ENCODE measurements around the gene UTY.
"Not testable (repeated sequence)": the region's sequence is repeated elsewhere in the genome, so short reads cannot be mapped to it uniquely, and the experiment has no call there.

UTY gene

DNA sequence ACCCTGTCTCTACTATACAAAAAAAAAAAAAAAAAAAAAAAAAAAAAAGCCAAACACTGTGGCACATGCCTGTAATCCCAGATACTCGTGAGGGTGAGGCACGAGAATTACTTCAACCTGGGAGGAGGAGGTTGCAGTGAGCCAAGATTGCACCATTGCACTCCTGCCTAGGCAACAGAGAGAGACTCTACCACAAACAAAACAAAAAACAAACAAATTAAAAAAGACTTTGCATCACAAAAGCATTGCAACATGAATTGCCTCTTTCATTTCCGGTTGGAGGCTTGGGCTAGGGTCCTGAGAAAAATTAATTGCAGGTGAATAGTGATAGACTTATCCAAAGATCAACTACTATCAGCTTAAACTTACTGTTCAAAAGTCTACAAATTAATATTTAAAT, 180.4 kb downstream of the UTY start:
- H3K9ac ChIP-seq (ENCODE audit: low read depth, low read length), result no peak overlapping the region
- no peaks in the 10 kb centered on the region for H3K9me3 ChIP-seq (ENCODE audit: control insufficient read depth, insufficient read depth, low read length)
- H3K4me1 ChIP-seq (ENCODE audit: insufficient read depth, low read length), result no peaks in the 10 kb centered on the region
- H3K36me3 ChIP-seq (ENCODE audit: insufficient read depth, low read length), result no peaks in the 10 kb centered on the region

GRCh38 chrY:13296176-13296890, 183.5 kb downstream of the UTY start:
- H3K4me1 ChIP-seq (ENCODE audit: insufficient read depth, low read length), result no peaks in the 10 kb centered on the region
- H3K9me3 ChIP-seq (ENCODE audit: control insufficient read depth, insufficient read depth, low read length), result no peaks in the 10 kb centered on the region
- H3K9ac ChIP-seq (ENCODE audit: low read depth, low read length), result no peak overlapping the region
- H3K36me3 ChIP-seq (ENCODE audit: insufficient read depth, low read length), result no peaks in the 10 kb centered on the region

GRCh38 chrY:13295026-13295425, 184.8 kb downstream of the UTY start:
- H3K9me3 ChIP-seq (ENCODE audit: control insufficient read depth, insufficient read depth, low read length), result no peaks in the 10 kb centered on the region
- no peak overlapping the region for H3K9ac ChIP-seq (ENCODE audit: low read depth, low read length)
- H3K36me3 ChIP-seq (ENCODE audit: insufficient read depth, low read length), result no peaks in the 10 kb centered on the region

GRCh38 chrY:13291199-13291598, 188.6 kb downstream of the UTY start:
- Histone ChIP-seq H3K9me3 (ENCODE audit: control insufficient read depth, insufficient read depth, low read length) (no peaks in the 10 kb centered on the region), H3K36me3 (ENCODE audit: insufficient read depth, low read length) (no peaks in the 10 kb centered on the region), H3K9ac (ENCODE audit: low read depth, low read length) (no peak overlapping the region), H3K4me1 (ENCODE audit: insufficient read depth, low read length) (no peaks in the 10 kb centered on the region)

More at GRCh38 chrY:13295026-13295425, 184.8 kb downstream of the UTY start:
- H3K4me1 ChIP-seq (ENCODE audit: insufficient read depth, low read length), result no peaks in the 10 kb centered on the region

DNA sequence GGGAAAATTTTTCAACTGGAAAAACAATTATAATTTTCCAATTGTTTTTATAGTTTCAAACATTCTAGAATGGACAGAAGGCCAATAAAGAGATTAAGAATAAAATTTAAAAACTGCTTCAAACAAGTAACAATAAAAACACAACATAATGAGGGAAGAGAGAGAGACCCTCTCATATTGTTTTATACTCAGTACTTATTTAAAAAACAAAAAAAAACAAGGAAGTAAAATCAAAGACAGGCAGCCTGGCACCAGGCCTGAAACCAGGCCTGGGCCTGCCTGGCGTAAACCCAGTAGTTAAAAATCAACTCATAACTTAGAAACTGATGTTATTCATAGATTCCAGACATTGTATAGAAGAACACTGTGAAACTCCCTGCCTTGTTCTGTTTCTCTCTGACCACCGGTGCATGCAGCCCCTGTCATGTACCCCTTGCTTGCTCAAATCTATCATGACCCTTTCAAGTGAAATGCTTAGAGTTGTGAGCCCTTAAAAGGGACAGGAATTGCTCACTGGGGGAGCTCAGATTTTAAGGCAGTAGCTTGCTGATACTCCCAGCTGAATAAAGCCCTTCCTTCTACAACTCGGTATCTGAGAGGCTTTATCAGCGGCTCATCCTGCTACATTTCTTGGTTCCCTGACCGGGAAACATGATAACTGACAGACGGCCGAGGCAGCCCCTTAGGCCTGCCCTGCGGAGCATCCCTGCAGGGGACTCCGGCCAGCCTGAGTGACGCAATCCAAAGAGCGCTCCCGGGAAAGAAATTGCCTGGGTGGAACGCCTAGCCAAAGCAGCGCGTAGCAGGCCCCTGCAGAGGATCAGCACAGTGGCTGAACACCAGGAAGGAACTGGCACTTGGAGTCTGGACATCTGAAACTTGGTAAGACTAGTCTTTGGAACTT, 197.4 kb downstream of the UTY start:
- H3K36me3 ChIP-seq (ENCODE audit: insufficient read depth, low read length); H3K9ac ChIP-seq (ENCODE audit: low read depth, low read length); H3K4me1 ChIP-seq (ENCODE audit: insufficient read depth, low read length); H3K9me3 ChIP-seq (ENCODE audit: control insufficient read depth, insufficient read depth, low read length): not testable (repeated sequence)

DNA sequence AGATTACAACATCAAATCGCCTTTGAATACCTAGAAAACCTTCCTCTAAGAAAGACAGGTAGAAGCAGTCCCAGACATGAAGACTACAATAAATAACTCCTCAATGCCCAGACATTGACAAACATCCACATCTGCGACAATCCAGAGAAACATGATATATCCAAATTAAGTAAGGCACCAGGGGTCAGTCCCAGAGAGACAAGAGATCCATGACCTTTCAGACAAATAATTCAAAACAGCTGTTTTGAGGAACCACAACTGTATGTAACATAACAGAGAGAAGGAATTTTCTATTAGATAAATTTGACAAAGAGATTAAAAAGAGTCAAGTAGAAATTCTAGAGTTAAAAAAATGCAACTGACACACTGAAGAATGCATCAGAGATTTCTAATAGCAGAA, 200.3 kb downstream of the UTY start:
- H3K9ac ChIP-seq (ENCODE audit: low read depth, low read length), result no peak overlapping the region
- H3K9me3 ChIP-seq (ENCODE audit: control insufficient read depth, insufficient read depth, low read length), result no peaks in the 10 kb centered on the region
- no peaks in the 10 kb centered on the region for H3K36me3 ChIP-seq (ENCODE audit: insufficient read depth, low read length)
- H3K4me1 ChIP-seq (ENCODE audit: insufficient read depth, low read length), result no peaks in the 10 kb centered on the region

DNA sequence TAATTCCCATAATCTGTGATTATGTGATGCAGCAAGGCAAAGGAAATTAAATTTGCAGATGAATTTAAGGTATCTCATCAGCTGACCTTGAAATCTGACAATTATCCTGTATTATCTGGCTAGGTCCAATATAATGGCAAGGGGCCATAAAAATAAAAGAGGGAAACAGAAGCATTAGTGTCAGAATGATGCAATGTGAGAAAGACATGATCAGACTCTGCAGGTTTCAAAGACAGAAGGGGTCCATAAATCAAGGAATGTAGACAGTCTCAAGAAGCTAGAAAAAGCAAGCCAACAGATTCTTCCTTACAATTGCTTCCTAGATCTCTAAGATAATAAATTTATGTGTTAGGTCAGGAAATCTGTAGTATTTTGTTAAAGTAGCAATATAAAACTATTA, 208.1 kb downstream of the UTY start:
- Histone ChIP-seq H3K4me1 (ENCODE audit: insufficient read depth, low read length) (no peaks in the 10 kb centered on the region), H3K9ac (ENCODE audit: low read depth, low read length) (no peak overlapping the region), H3K36me3 (ENCODE audit: insufficient read depth, low read length) (no peaks in the 10 kb centered on the region), H3K9me3 (ENCODE audit: control insufficient read depth, insufficient read depth, low read length) (no peaks in the 10 kb centered on the region)

DNA sequence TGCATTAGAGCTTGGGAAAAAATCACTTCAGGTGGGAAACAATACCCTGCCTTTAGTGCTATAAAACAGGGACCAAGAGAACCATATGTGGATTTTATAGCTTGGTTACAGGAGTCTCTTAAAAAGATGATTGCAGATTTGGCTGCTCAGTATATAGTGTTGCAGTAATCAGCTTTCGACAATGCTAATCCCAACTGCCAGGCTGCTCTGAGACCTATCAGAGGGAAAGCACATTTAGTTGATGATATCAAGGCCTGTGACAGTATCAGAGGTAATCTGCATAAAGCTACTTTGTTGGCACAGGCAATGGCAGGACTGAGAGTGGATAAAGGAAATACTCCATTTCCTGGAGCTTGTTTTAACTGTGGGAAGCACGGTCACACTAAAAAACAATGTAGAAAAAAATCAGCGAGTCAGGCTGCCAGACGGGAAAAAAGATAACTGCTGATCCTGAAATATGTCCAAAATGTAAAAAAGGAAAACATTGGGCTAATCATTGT, 225.8 kb downstream of the UTY start:
- H3K9ac ChIP-seq (ENCODE audit: low read depth, low read length); H3K36me3 ChIP-seq (ENCODE audit: insufficient read depth, low read length); H3K9me3 ChIP-seq (ENCODE audit: control insufficient read depth, insufficient read depth, low read length); H3K4me1 ChIP-seq (ENCODE audit: insufficient read depth, low read length): not testable (repeated sequence)

DNA sequence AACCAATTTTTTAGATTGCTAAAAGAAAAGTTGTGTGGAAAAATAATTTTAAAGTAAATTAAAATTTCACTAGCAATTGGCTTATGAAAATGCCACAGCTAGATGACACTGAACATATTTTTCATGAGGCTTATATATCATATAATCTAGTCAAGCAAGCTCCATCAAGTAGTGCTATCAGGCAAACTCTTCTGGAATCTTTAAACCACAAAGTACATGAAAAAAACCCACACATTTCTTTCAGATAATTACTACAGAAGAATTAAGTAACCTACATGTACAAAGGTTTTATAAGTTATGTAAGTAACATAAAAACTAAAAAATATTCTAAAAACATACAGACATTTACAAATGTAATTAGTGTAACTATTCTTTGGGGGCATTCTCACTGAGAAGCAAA, 229.4 kb downstream of the UTY start:
- H3K9ac ChIP-seq (ENCODE audit: low read depth, low read length), result no peak overlapping the region
- no peaks in the 10 kb centered on the region for H3K4me1 ChIP-seq (ENCODE audit: insufficient read depth, low read length)
- H3K9me3 ChIP-seq (ENCODE audit: control insufficient read depth, insufficient read depth, low read length), result no peaks in the 10 kb centered on the region
- H3K36me3 ChIP-seq (ENCODE audit: insufficient read depth, low read length), result no peaks in the 10 kb centered on the region

DNA sequence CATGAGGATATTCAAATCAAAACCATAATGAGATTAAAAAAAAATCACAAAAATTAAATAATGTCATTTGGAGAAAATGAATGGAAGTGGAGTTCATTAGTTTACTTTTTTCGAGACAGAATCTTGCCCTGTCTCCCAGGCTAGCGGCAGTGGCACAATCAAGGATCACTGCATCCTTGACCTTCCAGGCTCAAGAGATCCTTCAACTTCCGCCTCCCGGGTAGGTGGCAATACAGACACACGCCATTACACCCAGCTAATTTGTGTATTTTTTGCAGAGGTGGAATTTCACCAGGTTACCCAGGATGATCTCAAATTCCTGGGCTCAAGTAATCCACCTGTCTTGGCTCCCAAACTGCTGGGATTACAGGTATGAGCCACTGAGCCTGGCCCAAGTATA, 236.1 kb downstream of the UTY start:
- Histone ChIP-seq H3K4me1 (ENCODE audit: insufficient read depth, low read length) (no peaks in the 10 kb centered on the region), H3K36me3 (ENCODE audit: insufficient read depth, low read length) (no peaks in the 10 kb centered on the region), H3K9me3 (ENCODE audit: control insufficient read depth, insufficient read depth, low read length) (no peaks in the 10 kb centered on the region), H3K9ac (ENCODE audit: low read depth, low read length) (no peak overlapping the region)

DNA sequence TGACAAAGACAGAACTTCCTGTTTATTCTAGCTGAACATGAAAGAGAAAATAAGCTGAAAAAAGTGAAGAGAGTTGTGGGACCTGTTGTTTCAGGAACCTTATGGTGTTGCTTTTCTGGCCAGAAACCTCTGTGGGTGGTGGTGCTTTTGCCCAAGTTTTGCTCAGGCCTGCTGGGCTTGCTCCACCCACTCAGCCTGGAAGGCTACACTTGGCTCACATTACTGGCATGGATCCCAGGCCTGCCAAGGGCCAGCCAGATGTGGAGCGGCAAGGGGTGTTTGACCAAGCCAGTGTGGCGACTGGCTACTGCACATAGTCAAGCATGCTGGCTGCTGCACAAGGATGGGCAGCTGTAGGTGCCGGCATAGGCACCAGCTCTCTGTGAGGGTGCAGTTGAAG, 245.9 kb downstream of the UTY start:
- Histone ChIP-seq H3K9ac (ENCODE audit: low read depth, low read length) (no peak overlapping the region), H3K9me3 (ENCODE audit: control insufficient read depth, insufficient read depth, low read length) (no peaks in the 10 kb centered on the region), H3K4me1 (ENCODE audit: insufficient read depth, low read length) (no peaks in the 10 kb centered on the region), H3K36me3 (ENCODE audit: insufficient read depth, low read length) (no peaks in the 10 kb centered on the region)

DNA sequence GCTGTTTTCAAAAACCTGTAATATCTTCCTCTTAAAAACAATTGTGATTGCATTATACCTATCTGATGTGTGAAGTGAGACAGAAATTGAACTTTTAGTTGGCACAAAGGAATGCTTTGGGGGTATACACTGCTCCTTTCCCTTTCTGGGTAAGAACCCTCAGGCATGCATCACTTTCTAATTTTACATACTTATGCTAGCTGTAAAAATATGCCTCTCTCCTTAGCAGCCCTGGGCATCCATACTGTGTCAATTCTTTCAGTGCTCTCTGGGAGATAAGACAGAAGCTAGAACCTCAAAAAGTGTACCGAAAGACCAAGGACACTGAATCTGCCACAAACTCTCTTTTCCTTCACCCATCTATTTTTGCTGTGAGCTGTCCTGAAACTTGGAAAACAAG, 246.7 kb downstream of the UTY start:
- H3K9ac ChIP-seq (ENCODE audit: low read depth, low read length), result no peak overlapping the region
- H3K4me1 ChIP-seq (ENCODE audit: insufficient read depth, low read length), result no peaks in the 10 kb centered on the region
- H3K9me3 ChIP-seq (ENCODE audit: control insufficient read depth, insufficient read depth, low read length), result no peaks in the 10 kb centered on the region

GRCh38 chrY:13227354-13227953, 252.4 kb downstream of the UTY start:
- no peaks in the 10 kb centered on the region for H3K36me3 ChIP-seq (ENCODE audit: insufficient read depth, low read length)
- H3K4me1 ChIP-seq (ENCODE audit: insufficient read depth, low read length), result no peaks in the 10 kb centered on the region
- H3K9ac ChIP-seq (ENCODE audit: low read depth, low read length), result no peak overlapping the region
- no peaks in the 10 kb centered on the region for H3K9me3 ChIP-seq (ENCODE audit: control insufficient read depth, insufficient read depth, low read length)

More for the DNA sequence above, 246.7 kb downstream of the UTY start:
- H3K36me3 ChIP-seq (ENCODE audit: insufficient read depth, low read length), result no peaks in the 10 kb centered on the region

GRCh38 chrY:13210961-13211646, 268.7 kb downstream of the UTY start:
- no peak overlapping the region for H3K9ac ChIP-seq (ENCODE audit: low read depth, low read length)

More at GRCh38 chrY:13210961-13211646, 268.7 kb downstream of the UTY start:
- no peaks in the 10 kb centered on the region for H3K9me3 ChIP-seq (ENCODE audit: control insufficient read depth, insufficient read depth, low read length)
- H3K4me1 ChIP-seq (ENCODE audit: insufficient read depth, low read length), result no peaks in the 10 kb centered on the region
- no peaks in the 10 kb centered on the region for H3K36me3 ChIP-seq (ENCODE audit: insufficient read depth, low read length)

All from ES-I3 (cell line).